GM12873 (cell line): ENCODE data around the gene IRF5.

Source experiments
- TF ChIP-seq, protein P1 (sequence below): IDR thresholded peaks from 2 replicates; pipeline ENCODE4 v1.5.1; 2012; ENCODE audit warnings: low read depth, mild to moderate bottlenecking, moderate library complexity, low read length, control low read depth; ENCODE audit not compliant: insufficient read depth; ENCODE audit errors: missing control alignments

Gene IRF5

DNA sequence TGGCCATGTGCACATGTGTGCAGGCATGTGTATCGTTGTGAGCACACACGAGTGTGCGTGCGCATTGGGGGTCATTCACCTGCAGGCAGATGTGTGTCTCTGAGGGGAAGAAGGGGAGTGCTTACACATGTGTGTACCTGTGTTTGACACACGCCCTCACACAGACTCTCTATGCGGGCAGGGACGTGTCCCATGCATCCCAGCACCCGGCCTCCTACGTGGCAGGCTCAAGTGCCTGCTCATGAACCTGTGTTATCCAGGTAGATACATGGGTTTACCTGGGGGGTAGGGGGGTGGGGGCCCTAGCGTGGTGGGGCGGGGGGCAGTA is 45.8 kb upstream of the IRF5 start:
- TF ChIP-seq, protein P1, sequence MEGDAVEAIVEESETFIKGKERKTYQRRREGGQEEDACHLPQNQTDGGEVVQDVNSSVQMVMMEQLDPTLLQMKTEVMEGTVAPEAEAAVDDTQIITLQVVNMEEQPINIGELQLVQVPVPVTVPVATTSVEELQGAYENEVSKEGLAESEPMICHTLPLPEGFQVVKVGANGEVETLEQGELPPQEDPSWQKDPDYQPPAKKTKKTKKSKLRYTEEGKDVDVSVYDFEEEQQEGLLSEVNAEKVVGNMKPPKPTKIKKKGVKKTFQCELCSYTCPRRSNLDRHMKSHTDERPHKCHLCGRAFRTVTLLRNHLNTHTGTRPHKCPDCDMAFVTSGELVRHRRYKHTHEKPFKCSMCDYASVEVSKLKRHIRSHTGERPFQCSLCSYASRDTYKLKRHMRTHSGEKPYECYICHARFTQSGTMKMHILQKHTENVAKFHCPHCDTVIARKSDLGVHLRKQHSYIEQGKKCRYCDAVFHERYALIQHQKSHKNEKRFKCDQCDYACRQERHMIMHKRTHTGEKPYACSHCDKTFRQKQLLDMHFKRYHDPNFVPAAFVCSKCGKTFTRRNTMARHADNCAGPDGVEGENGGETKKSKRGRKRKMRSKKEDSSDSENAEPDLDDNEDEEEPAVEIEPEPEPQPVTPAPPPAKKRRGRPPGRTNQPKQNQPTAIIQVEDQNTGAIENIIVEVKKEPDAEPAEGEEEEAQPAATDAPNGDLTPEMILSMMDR = no peak

DNA sequence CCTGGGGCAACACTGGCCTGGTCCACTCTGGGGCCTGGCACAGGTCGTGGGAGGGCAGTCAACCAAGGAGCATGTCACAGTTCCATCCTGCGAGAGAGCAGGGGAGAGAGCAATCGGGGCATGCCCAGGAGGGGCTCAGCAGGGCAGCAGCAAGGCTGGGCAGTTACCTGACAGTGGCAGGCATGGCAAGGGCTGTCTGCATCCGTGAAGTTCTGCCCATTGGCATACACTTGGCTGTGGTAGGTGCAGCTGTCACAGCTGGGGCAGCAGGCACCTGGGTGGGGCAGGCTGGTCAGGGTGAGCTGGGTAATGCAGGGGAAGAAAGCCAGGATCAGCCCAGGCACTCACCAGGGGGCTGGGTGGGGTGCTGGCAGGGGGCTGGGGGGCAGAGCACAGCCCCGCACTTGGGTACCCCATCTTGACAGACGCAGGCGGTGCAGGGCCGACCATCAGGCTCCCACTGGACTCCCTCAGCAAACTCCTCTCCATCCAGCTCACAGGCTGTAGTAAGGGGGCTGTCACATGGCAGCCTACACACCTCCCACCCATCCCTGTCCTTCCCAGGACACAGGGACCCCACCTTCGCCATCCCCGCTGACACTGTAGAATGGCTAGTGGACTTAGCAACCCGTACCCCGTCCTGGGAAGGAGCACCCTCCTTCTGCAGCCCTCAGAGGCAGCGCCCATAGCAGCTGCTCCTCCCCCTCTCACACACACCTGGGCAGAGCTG is 45.0 kb upstream of the IRF5 start:
- TF ChIP-seq, protein P1 = no peak

DNA sequence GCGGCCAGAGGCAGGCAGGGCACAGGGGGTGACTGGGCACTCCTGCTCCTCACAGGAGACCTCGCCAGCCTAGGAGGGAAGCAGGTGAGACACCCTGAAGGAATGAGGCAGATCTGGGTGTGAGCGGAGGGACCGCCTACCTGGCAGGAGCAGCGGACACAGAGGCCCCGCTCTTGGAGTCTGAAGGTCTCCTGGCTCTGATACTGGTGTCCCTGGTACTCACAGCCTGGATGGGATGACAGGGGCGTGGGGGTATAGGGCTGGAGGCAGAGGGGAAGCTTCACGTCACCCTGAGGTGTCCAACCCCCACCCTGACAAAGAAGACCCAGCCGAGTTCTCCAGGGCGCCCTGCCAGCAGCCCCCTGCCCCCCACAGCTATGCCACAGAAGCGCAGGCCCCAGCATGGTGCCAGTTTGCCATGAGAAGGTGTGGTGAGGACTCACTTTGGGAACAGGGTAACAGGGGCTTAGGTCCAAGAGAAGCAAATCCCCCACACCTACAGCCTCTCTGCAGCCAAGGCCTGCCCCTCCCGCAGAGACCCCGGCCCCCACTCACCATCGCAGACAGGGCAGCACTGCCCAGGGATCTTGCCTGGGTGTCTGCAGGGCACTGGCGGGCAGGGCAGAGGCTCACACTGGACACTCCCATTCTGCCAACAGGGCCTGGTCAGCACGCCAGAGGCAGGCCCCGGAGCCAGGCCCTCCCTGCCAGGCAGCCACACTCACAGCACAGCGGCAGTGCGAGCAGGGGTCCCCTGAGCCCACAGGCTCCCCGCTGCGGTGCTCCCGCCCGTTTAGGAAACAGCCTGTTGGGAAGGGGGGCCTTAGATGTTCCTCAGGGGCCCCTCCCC is 44.3 kb upstream of the IRF5 start:
- TF ChIP-seq, protein P1 = no peak

DNA sequence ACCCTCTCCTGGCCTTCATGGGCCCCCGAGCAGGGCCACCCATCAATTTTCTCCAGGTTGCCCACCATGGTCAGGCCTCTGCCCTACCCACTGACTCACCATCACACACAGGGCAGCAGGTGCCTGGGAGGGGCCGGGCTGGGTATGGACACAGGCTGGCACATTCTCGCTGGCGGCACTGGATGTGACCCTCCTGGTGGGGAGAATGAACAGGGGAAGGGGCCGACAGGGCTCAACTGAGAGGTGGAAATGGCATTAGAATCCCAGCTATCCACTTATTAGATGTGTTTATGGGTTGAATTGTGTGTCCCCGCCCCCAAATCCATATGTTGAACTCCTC is 43.7 kb upstream of the IRF5 start:
- TF ChIP-seq, protein P1 = no peak

DNA sequence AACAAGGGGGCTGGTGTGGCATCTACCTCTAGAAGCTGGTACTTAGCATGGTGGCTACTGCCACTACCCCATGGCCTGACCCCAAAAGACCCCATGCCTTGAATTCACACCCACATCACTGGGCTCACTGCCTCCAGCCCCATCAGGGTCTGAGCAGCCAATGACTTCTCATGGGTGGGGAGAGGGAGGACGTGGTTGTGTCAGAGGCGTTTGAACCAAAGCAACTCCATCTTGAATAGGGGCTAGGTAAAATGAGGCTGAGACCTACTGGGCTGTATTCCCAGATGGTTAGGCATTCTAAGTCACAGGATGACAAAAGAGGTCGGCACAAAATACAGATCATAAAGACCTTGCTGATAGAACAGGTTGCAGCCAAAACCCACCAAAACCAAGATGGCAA is 42.4 kb upstream of the IRF5 start:
- TF ChIP-seq, protein P1 = no peak

DNA sequence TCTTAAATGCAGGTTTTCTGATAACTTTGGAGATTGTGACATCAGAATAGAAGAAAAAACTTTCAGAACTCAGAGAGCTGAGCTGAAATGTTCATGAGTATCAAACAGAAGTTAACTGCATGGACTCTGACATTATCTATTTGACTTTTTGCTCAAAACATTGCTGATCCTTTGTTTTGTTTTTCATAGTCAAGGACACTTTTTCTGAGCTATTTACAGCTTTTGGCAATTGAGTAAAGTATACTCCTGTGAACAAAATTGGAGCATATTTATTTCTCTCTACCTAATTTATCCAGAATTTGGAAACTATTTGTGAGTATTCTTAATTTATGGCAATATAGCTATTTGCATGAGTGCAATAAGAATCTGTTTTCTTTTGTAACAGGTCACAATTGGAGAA is 38.3 kb upstream of the IRF5 start:
- TF ChIP-seq, protein P1 = no peak

DNA sequence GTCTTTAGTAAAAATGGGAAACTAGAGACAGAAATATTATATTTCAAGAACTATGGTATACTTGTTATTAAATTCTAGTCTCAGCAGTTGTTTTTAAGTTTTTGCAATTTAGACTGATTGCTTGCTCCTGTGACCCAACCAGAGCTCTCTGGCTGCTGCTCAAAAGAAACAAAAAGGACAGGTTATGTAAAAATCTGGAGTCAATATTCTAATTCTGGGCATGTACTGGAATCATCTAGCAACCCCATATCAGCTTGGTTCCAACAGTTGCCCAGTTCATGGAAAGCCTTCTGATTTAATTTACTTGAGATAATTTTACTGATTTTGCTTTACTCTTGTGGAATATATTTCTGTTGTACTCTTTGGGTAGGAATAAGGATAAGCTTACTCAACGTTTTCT is 37.5 kb upstream of the IRF5 start:
- TF ChIP-seq, protein P1 = no peak
